NAMALWA (cell line): ENCODE data around the gene SMYD3.

Source experiments
- DNase-seq: peaks from one replicate; pipeline ENCODE4 v3.0.0-alpha.2; 2015; ENCODE audit warnings: low spot score

Gene SMYD3

DNA sequence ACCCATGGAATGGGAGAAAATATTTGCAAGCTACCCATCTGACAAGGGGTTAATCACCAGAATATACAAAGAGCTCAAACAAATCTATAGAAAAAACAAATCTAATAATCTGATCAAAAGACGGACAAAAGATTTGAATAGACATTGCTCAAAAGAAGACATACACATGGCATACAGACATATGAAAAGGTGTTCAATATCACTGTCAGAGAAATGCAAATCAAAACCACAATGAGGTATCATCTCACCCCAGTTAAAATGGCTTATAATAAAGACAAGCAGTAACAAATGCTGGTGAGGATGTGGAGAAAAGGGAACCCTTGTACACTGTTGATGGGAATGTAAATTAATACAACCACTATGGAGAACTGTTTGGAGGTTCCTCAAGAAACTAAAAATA, 600.9 kb downstream of the SMYD3 start:
- no peak for DNase-seq

GRCh38 chr1:245903851-245904250, 603.2 kb downstream of the SMYD3 start:
- no peak for DNase-seq

- no peak for DNase-seq
These were observed 605.5 kb downstream of the SMYD3 start for GRCh38 chr1:245901565-245901964.

- DNase-seq, result no peak
These were observed 606.0 kb downstream of the SMYD3 start for GRCh38 chr1:245901037-245901436.

DNA sequence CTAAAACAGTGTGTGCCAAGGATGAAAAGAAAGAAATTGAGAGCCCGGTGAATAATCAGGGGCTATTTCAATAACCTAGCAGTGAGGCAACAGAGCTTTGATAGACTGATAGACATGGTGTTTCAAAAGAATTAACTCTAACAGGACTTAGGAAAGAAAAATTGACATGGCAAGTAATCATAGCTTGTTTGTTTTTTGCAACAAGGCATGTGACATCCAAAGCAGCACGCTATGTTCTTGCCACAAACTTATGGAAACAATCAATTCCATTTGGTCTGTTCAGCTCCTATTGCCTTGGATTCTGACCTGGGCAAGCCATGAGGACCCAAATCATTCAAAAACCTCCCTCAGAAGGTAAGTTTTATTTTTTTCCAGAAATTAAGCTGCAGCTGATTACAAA, 608.5 kb downstream of the SMYD3 start:
- DNase-seq, result no peak

DNA sequence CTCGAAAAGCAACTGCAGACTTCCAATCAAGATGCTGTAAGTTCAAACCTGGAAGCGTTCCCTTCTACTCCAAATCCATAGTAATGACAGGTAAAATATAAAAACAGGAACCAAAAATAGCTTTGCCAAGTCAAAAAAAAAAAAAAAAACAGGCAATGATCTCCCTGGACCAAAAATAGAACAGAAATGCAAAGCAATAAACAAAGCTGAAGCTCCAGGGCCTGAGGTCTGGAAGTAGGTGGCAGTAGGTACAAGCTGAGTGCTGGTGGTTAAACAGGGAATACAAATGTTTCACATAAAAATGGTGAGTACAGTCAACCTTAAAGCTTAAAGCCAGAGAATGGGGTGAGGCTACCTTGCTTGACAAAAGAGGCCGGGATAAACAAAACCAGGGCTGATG, 610.8 kb downstream of the SMYD3 start:
- no peak for DNase-seq

DNA sequence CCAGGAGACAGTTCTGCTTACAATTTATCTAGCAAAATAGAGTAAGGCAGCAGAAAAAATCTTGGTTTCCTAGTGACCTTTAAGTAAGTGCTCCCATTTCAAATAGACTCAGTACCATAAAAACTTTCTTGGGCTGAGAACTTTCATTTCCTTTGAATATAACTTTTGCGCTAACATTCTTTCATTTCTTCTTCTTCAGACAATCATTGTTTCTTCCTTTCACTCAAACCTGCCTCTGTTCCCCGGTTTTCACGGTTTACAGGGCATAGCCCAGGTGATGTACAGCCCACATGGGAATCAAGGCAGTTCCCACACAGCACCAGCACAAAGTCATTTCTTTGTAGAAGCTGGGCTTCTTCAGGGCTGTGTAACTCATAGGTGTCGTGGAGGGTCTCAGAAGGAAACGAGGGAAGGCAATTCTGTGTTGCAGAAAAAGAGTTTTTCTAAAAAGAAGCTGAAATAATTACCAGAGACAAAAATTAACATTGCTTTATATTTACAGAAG, 611.6 kb downstream of the SMYD3 start:
- DNase-seq, result no peak

GRCh38 chr1:245894843-245895242, 612.2 kb downstream of the SMYD3 start:
- DNase-seq, result no peak

GRCh38 chr1:245893025-245893424, 614.1 kb downstream of the SMYD3 start:
- DNase-seq, result no peak

GRCh38 chr1:245888809-245889208, 618.3 kb downstream of the SMYD3 start:
- DNase-seq, result peak; percentile 60

GRCh38 chr1:245887829-245888228, 619.2 kb downstream of the SMYD3 start:
- no peak for DNase-seq

GRCh38 chr1:245881767-245882391, 625.2 kb downstream of the SMYD3 start:
- no peak for DNase-seq

DNA sequence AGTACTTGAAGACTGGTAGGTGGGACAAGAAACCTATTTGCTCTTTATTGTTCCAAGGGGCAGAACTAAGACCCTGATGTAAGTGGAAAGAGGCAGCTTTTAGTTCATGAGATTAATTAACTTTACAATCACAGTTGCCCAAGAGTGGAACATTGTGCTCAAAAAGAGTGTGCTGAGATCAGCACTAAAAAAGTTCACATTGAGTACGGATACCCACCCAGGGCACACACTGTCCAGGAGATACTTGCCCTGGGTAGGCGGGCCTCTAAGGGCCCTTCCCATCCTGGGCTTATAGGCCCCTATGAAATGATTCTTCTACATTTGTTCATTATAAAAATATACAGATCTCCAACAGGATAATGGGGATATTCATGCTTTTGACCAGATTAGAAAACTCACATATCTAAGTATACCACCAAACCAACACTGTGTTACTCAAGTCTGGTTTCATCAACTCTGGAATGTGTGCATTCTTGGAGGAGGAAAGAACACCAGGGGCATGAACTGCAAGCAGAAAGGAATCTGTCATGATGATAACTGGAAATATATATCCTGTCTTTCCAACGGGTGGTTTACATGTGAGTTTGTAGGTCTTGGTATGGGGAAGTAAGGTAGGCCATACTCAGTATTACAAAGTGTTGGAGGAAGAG, 626.2 kb downstream of the SMYD3 start:
- DNase-seq, result no peak

GRCh38 chr1:245879091-245879490, 628.0 kb downstream of the SMYD3 start:
- DNase-seq, result no peak

- no peak for DNase-seq
These were observed 628.5 kb downstream of the SMYD3 start for GRCh38 chr1:245878585-245878984.

GRCh38 chr1:245877976-245878375, 629.1 kb downstream of the SMYD3 start:
- DNase-seq, result no peak

DNA sequence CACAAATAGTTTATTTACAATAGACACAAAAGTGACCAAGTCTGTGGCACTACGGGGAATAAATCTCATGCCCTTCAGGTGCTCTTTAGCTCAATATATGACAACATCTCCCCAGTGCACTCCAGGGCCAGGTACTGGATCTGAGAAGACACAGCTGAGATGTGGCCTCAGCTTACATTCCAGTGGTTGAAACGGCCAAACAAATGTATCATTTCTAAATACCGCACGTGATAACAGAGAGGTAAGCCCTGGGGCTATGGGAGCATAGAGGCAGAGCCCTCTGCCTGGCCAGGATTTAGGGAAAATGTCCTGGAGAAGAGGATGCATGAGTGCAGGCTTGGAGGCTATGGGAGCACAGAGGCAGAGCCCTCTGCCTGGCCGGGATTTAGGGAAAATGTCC, 630.5 kb downstream of the SMYD3 start:
- no peak for DNase-seq

GRCh38 chr1:245875581-245876261, 631.4 kb downstream of the SMYD3 start:
- no peak for DNase-seq

DNA sequence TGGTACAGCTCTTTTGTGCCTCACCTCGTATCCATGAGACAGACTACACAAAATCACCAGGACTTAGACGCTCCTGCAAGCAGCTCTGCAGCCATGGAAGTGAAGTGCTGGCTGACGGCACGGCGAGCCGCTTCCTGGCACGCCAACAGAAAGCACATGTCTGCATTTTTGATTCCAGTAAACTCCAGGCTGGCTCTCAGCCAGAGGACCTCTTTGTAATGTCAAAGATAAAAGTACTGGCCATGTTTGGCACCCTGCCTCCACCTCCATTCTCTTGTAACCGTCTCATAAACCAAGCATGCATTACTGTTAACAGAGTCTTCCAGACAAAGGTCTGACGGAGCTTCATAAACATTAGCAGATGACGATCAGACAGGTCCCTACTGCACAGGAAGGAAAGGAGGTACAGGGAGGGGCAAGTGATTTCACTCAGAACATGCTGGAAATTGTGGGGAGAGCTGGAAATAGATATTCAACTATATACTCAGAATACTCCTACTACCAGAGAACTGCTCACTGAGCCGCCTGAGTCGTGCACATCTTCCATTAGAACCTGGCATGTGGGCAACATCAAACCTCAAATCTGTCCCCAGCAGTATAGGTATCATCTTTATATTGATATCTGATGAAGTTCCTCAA, 632.0 kb downstream of the SMYD3 start:
- DNase-seq, result no peak

DNA sequence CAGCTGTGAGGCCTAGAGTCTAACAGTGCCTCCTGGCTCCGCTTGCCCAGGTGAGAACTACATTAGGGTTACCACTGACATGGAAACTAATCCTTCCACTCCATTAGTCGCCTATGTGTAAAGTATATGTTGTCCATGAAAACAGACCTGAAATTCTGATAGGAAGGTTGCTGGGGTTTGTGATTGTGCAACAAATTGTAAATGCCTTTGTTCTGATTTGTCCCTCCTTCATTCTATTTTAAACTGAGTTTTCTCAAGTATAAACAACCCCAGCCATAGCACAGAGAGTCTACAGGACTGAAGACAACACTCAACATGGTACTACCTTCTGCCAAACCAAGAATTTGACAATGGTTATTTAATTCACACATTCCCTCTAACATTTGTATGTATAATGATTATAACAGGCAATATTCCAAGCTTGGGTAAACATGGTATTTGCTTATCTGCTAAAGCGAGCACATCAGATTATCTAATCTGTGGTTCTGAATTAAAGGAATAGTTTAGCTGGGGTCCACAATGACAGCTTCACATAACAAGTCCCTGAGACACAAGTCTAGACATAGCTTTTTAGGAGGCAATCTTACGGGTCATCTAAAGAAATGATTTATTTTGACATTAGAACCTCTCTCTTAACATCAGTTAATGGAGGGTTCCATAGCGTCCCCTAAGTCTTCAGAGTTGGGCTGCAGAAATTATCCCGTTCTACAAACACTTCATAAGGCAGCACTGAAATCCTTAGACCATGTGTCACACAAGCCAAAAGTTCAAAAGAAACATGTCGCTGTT, 633.0 kb downstream of the SMYD3 start:
- no peak for DNase-seq

- DNase-seq, result no peak
These were observed 634.0 kb downstream of the SMYD3 start for GRCh38 chr1:245873068-245873467.

DNA sequence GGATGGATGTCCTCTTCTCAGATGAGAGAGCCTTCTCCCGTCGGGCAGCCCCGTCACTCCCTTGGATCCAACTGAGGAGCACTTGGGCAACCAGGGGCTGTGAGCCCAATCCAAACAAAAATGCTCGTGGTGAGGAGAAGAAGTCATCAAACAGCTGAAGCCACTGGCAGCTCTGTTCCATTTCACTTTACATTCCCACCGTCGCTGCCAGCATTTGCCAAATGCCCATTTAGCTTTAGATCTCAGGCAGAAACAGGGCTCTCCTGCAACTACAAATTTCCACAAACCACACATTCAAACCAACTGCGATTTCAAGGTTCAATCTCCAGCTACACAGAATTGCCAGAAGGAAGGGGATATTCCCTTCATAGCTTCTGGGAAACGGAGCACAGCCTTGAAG, 634.6 kb downstream of the SMYD3 start:
- no peak for DNase-seq
